Liver (tissue), 9 donors: Measurements from ENCODE around the gene DAPK3. TPM values are rescaled to one million over a fixed set of nuclear protein-coding genes. Genes with fewer than 3 reads are reported as not detected.
"Not testable (repeated sequence)": the region's sequence is repeated elsewhere in the genome, so short reads cannot be mapped to it uniquely, and the experiment has no call there.

ENCODE experiments used
- DNase-seq: peaks from one replicate; pipeline ENCODE4 v3.0.0-alpha.2; 2017; ENCODE audit warnings: low spot score
- H3K27ac ChIP-seq, 2 donors: one replicate each; pipeline ENCODE4 v1.7.0; 2013; ENCODE audit warnings: inconsistent platforms in 2 of 2, low read length in 2 of 2, control low read depth in 1 of 2, low read depth in 1 of 2, mild to moderate bottlenecking in 1 of 2
- H3K27me3 ChIP-seq, 4 donors: one replicate each; pipeline versions ENCODE4 v1.6.1 to v1.7.0; 2013; ENCODE audit warnings: low read length in 3 of 4, inconsistent platforms in 1 of 4, mild to moderate bottlenecking in 1 of 4, moderate library complexity in 1 of 4; ENCODE audit not compliant: control insufficient read depth in 4 of 4, insufficient read depth in 4 of 4
- H3K36me3 ChIP-seq, 4 donors: one replicate each; pipeline versions ENCODE4 v1.6.1 to v1.7.0; 2013; ENCODE audit warnings: low read length in 3 of 4, mild to moderate bottlenecking in 3 of 4, low read depth in 1 of 4, moderate library complexity in 1 of 4; ENCODE audit not compliant: control insufficient read depth in 4 of 4, insufficient read depth in 3 of 4
- H3K4me1 ChIP-seq, 4 donors: one replicate each; pipeline versions ENCODE4 v1.6.1 to v1.7.0; 2013; ENCODE audit warnings: low read length in 3 of 4, mild to moderate bottlenecking in 3 of 4, moderate library complexity in 1 of 4; ENCODE audit not compliant: control insufficient read depth in 4 of 4, insufficient read depth in 4 of 4
- H3K4me3 ChIP-seq, 3 donors: one replicate each; pipeline versions ENCODE4 v1.6.1 to v1.7.0; 2013; ENCODE audit warnings: low read length in 3 of 3, control low read depth in 1 of 3, low read depth in 1 of 3, mild to moderate bottlenecking in 1 of 3
- H3K9ac ChIP-seq, 2 donors: one replicate each; pipeline ENCODE4 v1.7.0; 2013; ENCODE audit warnings: low read length in 2 of 2, mild to moderate bottlenecking in 2 of 2, moderate library complexity in 2 of 2, control low read depth in 1 of 2, low read depth in 1 of 2
- H3K9me3 ChIP-seq, 4 donors: one replicate each; pipeline versions ENCODE4 v1.6.1 to v1.7.0; 2013; ENCODE audit warnings: low read length in 3 of 4; ENCODE audit not compliant: control insufficient read depth in 4 of 4
- ATF3 ChIP-seq: IDR thresholded peaks from 2 replicates; pipeline ENCODE4 v1.6.1; 2016; ENCODE audit warnings: antibody characterized with exemption
- EGR1 ChIP-seq, 2 donors: IDR thresholded peaks; 2 replicates each; pipeline ENCODE4 v1.6.1; 2016 to 2018; ENCODE audit warnings: antibody characterized with exemption in 2 of 2, low read depth in 2 of 2
- FOXA1 ChIP-seq: IDR thresholded peaks from 2 replicates; pipeline ENCODE4 v1.6.1; 2016; ENCODE audit warnings: antibody characterized with exemption
- FOXA2 ChIP-seq: IDR thresholded peaks from 2 replicates; pipeline ENCODE4 v1.6.1; 2016; ENCODE audit warnings: antibody characterized with exemption
- GABPA ChIP-seq, 2 donors: IDR thresholded peaks in 1 of 2; conservative IDR thresholded peaks in 1 of 2; 2 replicates each; pipeline ENCODE4 v1.6.1; 2016; ENCODE audit warnings: antibody characterized with exemption in 2 of 2, mild to moderate bottlenecking in 1 of 2, moderate library complexity in 1 of 2
- HNF4A ChIP-seq, 2 donors: conservative IDR thresholded peaks; 2 replicates each; pipeline ENCODE4 v1.6.1; 2016; ENCODE audit warnings: antibody characterized with exemption in 2 of 2, mild to moderate bottlenecking in 2 of 2
- HNF4G ChIP-seq: IDR thresholded peaks from 2 replicates; pipeline ENCODE4 v1.6.1; 2016; ENCODE audit warnings: antibody characterized with exemption
- JUND ChIP-seq, 2 donors: IDR thresholded peaks; 2 replicates each; pipeline ENCODE4 v1.6.1; 2016; ENCODE audit warnings: antibody characterized with exemption in 2 of 2
- NR2F2 ChIP-seq: IDR thresholded peaks from 2 replicates; pipeline ENCODE4 v1.6.1; 2016; ENCODE audit warnings: antibody characterized with exemption
- RAD21 ChIP-seq, 2 donors: IDR thresholded peaks; 2 replicates each; pipeline ENCODE4 v1.6.1; 2016; ENCODE audit warnings: antibody characterized with exemption in 2 of 2, mild to moderate bottlenecking in 2 of 2
- REST ChIP-seq: IDR thresholded peaks from 2 replicates; pipeline ENCODE4 v1.6.1; 2016; ENCODE audit warnings: antibody characterized with exemption, mild to moderate bottlenecking
- RXRA ChIP-seq, 2 donors: IDR thresholded peaks; 2 replicates each; pipeline ENCODE4 v1.6.1; 2017 to 2018; ENCODE audit warnings: antibody characterized with exemption in 2 of 2, mild to moderate bottlenecking in 1 of 2
- SP1 ChIP-seq: IDR thresholded peaks from 2 replicates; pipeline ENCODE4 v1.6.1; 2018; ENCODE audit warnings: antibody characterized with exemption, mild to moderate bottlenecking
- TAF1 ChIP-seq: conservative IDR thresholded peaks from 2 replicates; pipeline ENCODE4 v1.6.1; 2016; ENCODE audit warnings: antibody characterized with exemption, mild to moderate bottlenecking
- YY1 ChIP-seq: IDR thresholded peaks from 2 replicates; pipeline ENCODE4 v1.6.1; 2016; ENCODE audit warnings: antibody characterized with exemption, mild to moderate bottlenecking
- WGBS: extraction: QIAGEN DNeasy Blood & Tissue Kit; methylation state at CpG from one replicate; pipeline ENCODE4 v1.1.7; 2013; 5-methylcytosine and 5-hydroxymethylcytosine counted together
- polyA plus RNA-seq, 2 donors: library from polyadenylated mRNA; stranded (reverse) in 1 of 2; unstranded in 1 of 2; fragments of 200-250 nt in 1 of 2; fragments of >200 nt in 1 of 2; fragmentation: Nextera tagmentation in 1 of 2; extraction: Ambion mirVana in 1 of 2; gene quantifications; one replicate each; pipeline versions ENCODE4 v1.2.1 to v1.2.3, GENCODE V29; 2013 to 2015
- total RNA-seq, 2 donors: library from RNA; depleted of rRNA; stranded (reverse); fragments of >200 nt; gene quantifications; one replicate each; pipeline ENCODE4 v1.2.3, GENCODE V29; 2014
- TF ChIP-seq, protein P1 (sequence below): fragments of 150-350 bp; IDR thresholded peaks from 2 replicates; pipeline ENCODE4 v1.5.1; 2017; ENCODE audit warnings: improper control_type of control experiment, low read depth, low read length; ENCODE audit not compliant: missing input control
- TF ChIP-seq, protein P2 (sequence below): IDR thresholded peaks from 2 replicates; pipeline ENCODE4 v1.6.1; 2016; ENCODE audit warnings: antibody characterized with exemption
- TF ChIP-seq, protein P3 (sequence below): IDR thresholded peaks from 2 replicates; pipeline ENCODE4 v1.6.1; 2016; ENCODE audit warnings: antibody characterized with exemption
- donor health status: healthy.
- donor health status: healthy.
- donor health status: healthy.
- donor health status: healthy.
- donor health status: healthy.

DAPK3 gene
- total and polyA plus RNA-seq, 4 donors: 3.0 to 29.5 (median 23.8) TPM

DNA sequence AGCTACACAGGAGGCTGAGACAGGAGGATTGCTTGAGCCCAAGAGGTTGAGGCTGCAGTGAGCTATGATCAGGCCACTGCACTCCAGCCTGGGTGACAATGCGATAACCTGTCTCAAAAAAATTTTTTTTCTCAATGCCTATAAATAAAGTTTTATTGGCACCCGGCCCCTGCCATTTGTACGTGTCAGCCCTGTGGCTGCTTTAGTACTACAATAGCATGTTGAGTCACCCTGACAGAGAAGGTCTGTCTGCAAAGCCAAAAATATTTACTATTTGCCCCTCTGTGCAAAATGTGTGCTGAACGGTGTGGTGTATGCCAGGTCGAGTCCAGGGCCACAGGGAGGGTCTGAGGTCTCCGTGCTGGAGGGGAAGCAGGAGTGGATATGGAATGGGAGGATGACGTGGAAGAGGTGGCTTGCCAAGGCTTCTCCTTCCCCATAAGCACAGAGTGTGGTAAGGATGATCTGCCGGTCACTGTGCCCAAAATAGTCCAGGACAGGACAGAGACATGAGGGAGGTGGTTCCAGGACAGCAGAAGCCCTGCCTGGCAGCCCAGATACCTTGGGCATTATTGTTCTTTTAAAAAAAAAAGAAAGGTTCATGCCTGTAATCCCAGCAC, 28.0 kb downstream of the DAPK3 start:
- Histone ChIP-seq H3K27ac (no peak overlapping the region), H3K27me3 (no peaks in the 10 kb centered on the region), H3K9me3 (no peaks in the 10 kb centered on the region), H3K36me3 (no peaks in the 10 kb centered on the region), H3K9ac (no peak overlapping the region), H3K4me1 (no peaks in the 10 kb centered on the region), H3K4me3 (no peak overlapping the region)
- TF ChIP-seq, protein P1, sequence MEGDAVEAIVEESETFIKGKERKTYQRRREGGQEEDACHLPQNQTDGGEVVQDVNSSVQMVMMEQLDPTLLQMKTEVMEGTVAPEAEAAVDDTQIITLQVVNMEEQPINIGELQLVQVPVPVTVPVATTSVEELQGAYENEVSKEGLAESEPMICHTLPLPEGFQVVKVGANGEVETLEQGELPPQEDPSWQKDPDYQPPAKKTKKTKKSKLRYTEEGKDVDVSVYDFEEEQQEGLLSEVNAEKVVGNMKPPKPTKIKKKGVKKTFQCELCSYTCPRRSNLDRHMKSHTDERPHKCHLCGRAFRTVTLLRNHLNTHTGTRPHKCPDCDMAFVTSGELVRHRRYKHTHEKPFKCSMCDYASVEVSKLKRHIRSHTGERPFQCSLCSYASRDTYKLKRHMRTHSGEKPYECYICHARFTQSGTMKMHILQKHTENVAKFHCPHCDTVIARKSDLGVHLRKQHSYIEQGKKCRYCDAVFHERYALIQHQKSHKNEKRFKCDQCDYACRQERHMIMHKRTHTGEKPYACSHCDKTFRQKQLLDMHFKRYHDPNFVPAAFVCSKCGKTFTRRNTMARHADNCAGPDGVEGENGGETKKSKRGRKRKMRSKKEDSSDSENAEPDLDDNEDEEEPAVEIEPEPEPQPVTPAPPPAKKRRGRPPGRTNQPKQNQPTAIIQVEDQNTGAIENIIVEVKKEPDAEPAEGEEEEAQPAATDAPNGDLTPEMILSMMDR: no peak
- no peak for TF ChIP-seq REST
- no peak for TF ChIP-seq YY1
- no peak for TF ChIP-seq HNF4G
- TF ChIP-seq RAD21 (IDR thresholded peaks at IDR 0.05): no peak
- no peak for TF ChIP-seq SP1
- TF ChIP-seq JUND (IDR thresholded peaks at IDR 0.05): no peak
- TF ChIP-seq HNF4A (conservative IDR thresholded peaks at IDR 0.05): no peak
- TF ChIP-seq GABPA (IDR thresholded peaks at IDR 0.05 in 1 of 2, conservative IDR thresholded peaks at IDR 0.05 in 1 of 2): no peak
- no peak for TF ChIP-seq FOXA1
- TF ChIP-seq, protein P2, sequence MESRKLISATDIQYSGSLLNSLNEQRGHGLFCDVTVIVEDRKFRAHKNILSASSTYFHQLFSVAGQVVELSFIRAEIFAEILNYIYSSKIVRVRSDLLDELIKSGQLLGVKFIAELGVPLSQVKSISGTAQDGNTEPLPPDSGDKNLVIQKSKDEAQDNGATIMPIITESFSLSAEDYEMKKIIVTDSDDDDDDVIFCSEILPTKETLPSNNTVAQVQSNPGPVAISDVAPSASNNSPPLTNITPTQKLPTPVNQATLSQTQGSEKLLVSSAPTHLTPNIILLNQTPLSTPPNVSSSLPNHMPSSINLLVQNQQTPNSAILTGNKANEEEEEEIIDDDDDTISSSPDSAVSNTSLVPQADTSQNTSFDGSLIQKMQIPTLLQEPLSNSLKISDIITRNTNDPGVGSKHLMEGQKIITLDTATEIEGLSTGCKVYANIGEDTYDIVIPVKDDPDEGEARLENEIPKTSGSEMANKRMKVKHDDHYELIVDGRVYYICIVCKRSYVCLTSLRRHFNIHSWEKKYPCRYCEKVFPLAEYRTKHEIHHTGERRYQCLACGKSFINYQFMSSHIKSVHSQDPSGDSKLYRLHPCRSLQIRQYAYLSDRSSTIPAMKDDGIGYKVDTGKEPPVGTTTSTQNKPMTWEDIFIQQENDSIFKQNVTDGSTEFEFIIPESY: no peak
- no peak for TF ChIP-seq ATF3
- TF ChIP-seq, protein P3, sequence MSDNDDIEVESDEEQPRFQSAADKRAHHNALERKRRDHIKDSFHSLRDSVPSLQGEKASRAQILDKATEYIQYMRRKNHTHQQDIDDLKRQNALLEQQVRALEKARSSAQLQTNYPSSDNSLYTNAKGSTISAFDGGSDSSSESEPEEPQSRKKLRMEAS: no peak
- no peak for TF ChIP-seq TAF1
- TF ChIP-seq FOXA2: no peak
- TF ChIP-seq RXRA (IDR thresholded peaks at IDR 0.05): no peak
- no peak for TF ChIP-seq EGR1 (IDR thresholded peaks at IDR 0.05; ENCODE audit: low read depth in 2 of 2)
- TF ChIP-seq NR2F2: no peak
- WGBS: 83% methylated on average over 8 of the region's 8 CpGs
- DNase-seq: no peak

DNA sequence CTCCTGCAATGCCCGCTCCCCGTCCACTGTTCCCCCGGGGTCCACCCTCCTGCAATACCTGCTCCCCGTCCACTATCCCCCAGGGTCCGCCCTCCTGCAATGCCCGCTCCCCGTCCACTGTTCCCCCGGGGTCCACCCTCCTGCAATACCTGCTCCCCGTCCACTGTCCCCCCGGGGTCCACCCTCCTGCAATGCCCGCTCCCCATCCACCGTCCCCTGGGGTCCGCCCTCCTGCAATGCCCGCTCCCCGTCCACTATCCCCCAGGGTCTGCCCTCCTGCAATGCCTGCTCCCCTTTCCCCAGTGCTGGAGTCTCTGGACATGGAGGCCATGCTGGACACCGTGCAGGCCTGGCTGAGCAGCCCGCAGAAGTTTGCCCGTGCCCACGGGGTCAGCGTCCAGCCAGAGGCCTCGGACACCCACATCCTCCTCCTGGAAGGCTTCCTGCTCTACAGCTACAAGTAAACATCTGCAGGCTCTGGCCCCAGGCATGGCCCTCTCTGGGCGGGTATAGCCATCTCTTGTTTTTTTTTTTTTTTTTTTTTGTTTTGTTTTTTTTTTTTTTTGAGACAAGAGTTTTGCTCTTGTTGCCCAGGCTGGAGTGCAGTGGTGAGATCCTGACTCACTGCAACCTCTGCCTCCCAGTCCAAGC, 32.5 kb downstream of the DAPK3 start:
- H3K4me1 ChIP-seq, H3K4me3 ChIP-seq, DNase-seq, H3K27ac ChIP-seq, H3K36me3 ChIP-seq, H3K9me3 ChIP-seq, H3K9ac ChIP-seq, H3K27me3 ChIP-seq: not testable (repeated sequence)
- 92% methylated on average over 22 of the region's 22 CpGs for WGBS
